ENCODE measurements around the gene MAML3.

The MAML3 gene

DNA sequence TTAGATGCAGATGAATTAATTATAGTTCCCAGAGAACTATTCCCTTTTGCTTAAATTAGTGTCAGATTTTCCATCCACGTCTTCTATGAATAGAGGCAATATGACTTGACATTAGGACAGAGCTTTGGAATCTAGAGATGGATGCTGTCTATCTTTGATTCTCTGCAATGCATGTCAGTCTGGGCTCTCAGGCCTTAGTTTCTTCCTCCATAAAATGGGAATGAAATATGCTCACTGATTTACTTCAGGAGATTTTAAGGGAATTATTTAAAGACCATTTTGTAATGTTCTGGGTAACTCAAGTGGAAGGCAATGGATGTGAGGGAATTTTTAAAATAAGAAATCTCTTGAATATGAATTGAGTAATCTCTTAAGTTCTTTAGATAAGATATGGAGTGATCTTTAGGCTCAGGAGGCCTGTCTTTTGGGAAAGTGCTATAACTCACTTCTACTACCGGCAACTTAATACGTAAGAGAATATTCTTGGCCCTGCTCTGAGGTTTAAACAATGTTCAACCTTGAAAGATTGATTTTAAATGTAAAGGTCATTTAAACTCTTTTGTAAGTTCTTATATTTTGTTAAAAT lies 459.4 kb downstream of the MAML3 start:
- no peak overlapping the region for H3K4me3 ChIP-seq (ENCODE audit: low read depth, low read length, poor library complexity, severe bottlenecking)
- H3F3A ChIP-seq (ENCODE audit: insufficient read depth, low read length), result no peaks in the 10 kb centered on the region
- peaks cover 3% of the 10 kb centered on the region; the same call in 1 of the 2 replicates for H3K9me3 ChIP-seq (ENCODE audit: low read length)
- no peak for TF ChIP-seq EZH2 (IDR thresholded peaks at IDR 0.05; ENCODE audit: borderline replicate concordance, low read length)
- TF ChIP-seq, protein P1, sequence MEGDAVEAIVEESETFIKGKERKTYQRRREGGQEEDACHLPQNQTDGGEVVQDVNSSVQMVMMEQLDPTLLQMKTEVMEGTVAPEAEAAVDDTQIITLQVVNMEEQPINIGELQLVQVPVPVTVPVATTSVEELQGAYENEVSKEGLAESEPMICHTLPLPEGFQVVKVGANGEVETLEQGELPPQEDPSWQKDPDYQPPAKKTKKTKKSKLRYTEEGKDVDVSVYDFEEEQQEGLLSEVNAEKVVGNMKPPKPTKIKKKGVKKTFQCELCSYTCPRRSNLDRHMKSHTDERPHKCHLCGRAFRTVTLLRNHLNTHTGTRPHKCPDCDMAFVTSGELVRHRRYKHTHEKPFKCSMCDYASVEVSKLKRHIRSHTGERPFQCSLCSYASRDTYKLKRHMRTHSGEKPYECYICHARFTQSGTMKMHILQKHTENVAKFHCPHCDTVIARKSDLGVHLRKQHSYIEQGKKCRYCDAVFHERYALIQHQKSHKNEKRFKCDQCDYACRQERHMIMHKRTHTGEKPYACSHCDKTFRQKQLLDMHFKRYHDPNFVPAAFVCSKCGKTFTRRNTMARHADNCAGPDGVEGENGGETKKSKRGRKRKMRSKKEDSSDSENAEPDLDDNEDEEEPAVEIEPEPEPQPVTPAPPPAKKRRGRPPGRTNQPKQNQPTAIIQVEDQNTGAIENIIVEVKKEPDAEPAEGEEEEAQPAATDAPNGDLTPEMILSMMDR (IDR thresholded peaks at IDR 0.05; ENCODE audit: low read length), result no peak
- no peaks in the 10 kb centered on the region for H3K79me2 ChIP-seq (ENCODE audit: insufficient read depth, low read length)
- no peaks in the 10 kb centered on the region for H3K36me3 ChIP-seq (ENCODE audit: insufficient read depth, low read length)
- no peaks in the 10 kb centered on the region for H4K20me1 ChIP-seq (ENCODE audit: insufficient read depth, low read length)
- no peaks in the 10 kb centered on the region for H3K27me3 ChIP-seq (ENCODE audit: insufficient read depth, low read length)
- no peaks in the 10 kb centered on the region for H3K9me2 ChIP-seq (ENCODE audit: low read depth, low read length)
- H3K27ac ChIP-seq (ENCODE audit: low read depth, low read length, poor library complexity, severe bottlenecking), result no peak overlapping the region
- H3K4me2 ChIP-seq (ENCODE audit: low read length), result no peak overlapping the region
- no peaks in the 10 kb centered on the region for H3K4me1 ChIP-seq (ENCODE audit: insufficient read depth, low read length, severe bottlenecking)
- no peak overlapping the region for H3K9ac ChIP-seq (ENCODE audit: low read length)
- no peak overlapping the region for H2AFZ ChIP-seq (ENCODE audit: low read length)

DNA sequence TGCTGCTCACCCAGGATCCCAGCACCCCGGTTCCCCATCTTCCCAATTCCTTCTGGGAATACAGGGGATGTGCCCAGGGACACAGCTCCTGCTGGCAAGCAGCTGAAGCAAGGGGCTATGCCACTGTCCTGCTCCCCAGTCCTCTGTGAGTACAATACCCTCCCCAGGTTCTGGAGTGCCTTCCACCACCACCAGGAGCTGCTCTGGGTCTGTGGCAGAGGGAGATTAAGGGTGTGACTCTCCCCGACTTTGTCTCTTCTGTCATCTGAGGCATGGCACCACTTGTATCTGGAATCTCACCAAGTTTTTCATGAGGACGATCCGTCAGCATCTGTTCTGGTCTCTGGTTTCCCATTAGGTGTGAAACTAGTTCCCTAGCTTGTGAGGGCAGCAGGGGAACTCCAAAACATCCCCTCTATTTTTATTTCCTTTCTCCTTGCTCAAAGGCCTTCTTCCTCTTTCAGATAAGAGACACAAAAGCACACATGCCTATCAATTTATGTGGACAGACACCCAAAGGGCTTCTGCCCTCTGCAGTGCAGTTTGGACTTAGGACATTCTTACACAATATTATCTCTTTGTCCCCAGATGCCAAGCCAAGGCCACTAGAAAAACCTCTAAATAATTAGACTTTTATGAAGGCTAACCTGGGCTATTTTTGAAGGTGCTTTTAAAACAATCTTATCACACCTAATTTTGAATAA lies 461.5 kb downstream of the MAML3 start:
- H3K36me3 ChIP-seq (ENCODE audit: insufficient read depth, low read length), result no peaks in the 10 kb centered on the region
- H3K9me3 ChIP-seq (ENCODE audit: low read length), result peaks cover 3% of the 10 kb centered on the region; the same call in 1 of the 2 replicates
- no peaks in the 10 kb centered on the region for H3F3A ChIP-seq (ENCODE audit: insufficient read depth, low read length)
- no peak overlapping the region for H3K4me2 ChIP-seq (ENCODE audit: low read length)
- H3K4me3 ChIP-seq (ENCODE audit: low read depth, low read length, poor library complexity, severe bottlenecking), result no peak overlapping the region
- no peaks in the 10 kb centered on the region for H3K27me3 ChIP-seq (ENCODE audit: insufficient read depth, low read length)
- no peak for TF ChIP-seq EZH2 (IDR thresholded peaks at IDR 0.05; ENCODE audit: borderline replicate concordance, low read length)
- TF ChIP-seq, protein P1 (IDR thresholded peaks at IDR 0.05; ENCODE audit: low read length), result no peak
- H3K9ac ChIP-seq (ENCODE audit: low read length), result no peak overlapping the region
- H2AFZ ChIP-seq (ENCODE audit: low read length), result no peak overlapping the region
- no peaks in the 10 kb centered on the region for H3K9me2 ChIP-seq (ENCODE audit: low read depth, low read length)
- H4K20me1 ChIP-seq (ENCODE audit: insufficient read depth, low read length), result no peaks in the 10 kb centered on the region
- H3K79me2 ChIP-seq (ENCODE audit: insufficient read depth, low read length), result no peaks in the 10 kb centered on the region
- no peak overlapping the region for H3K27ac ChIP-seq (ENCODE audit: low read depth, low read length, poor library complexity, severe bottlenecking)
- H3K4me1 ChIP-seq (ENCODE audit: insufficient read depth, low read length, severe bottlenecking), result no peaks in the 10 kb centered on the region

DNA sequence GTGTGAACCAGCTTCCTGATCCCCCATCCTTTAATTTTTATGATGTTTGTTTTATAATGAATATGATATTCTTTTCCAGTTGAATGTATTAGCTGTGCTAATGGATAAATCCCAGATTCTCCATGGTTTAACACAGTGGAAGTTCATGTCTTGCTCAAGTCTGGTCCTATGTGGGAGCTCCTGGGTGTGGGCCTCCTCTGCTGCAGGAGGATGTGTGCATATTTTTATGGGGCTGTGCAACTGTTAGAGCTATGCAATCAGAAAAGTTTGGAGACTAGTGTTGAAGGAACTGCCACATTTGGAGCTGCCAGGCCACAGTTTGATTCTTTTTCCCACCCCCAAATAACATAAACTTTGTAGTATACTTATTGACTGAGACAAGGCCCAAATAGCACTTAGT lies 463.6 kb downstream of the MAML3 start:
- Histone ChIP-seq H3K9me3 (ENCODE audit: low read length) (no peaks in the 10 kb centered on the region), H3K4me1 (ENCODE audit: insufficient read depth, low read length, severe bottlenecking) (no peaks in the 10 kb centered on the region), H3K9me2 (ENCODE audit: low read depth, low read length) (no peaks in the 10 kb centered on the region), H3K79me2 (ENCODE audit: insufficient read depth, low read length) (no peaks in the 10 kb centered on the region), H3F3A (ENCODE audit: insufficient read depth, low read length) (no peaks in the 10 kb centered on the region), H3K4me2 (ENCODE audit: low read length) (no peak overlapping the region), H2AFZ (ENCODE audit: low read length) (no peak overlapping the region), H3K4me3 (ENCODE audit: low read depth, low read length, poor library complexity, severe bottlenecking) (no peak overlapping the region), H3K36me3 (ENCODE audit: insufficient read depth, low read length) (no peaks in the 10 kb centered on the region), H4K20me1 (ENCODE audit: insufficient read depth, low read length) (no peaks in the 10 kb centered on the region), H3K27ac (ENCODE audit: low read depth, low read length, poor library complexity, severe bottlenecking) (no peak overlapping the region), H3K27me3 (ENCODE audit: insufficient read depth, low read length) (no peaks in the 10 kb centered on the region), H3K9ac (ENCODE audit: low read length) (no peak overlapping the region)
- no peak for TF ChIP-seq EZH2 (IDR thresholded peaks at IDR 0.05; ENCODE audit: borderline replicate concordance, low read length)
- TF ChIP-seq, protein P1 (IDR thresholded peaks at IDR 0.05; ENCODE audit: low read length), result no peak
